Activated CD4-positive, alpha-beta T cell treated with anti-CD3 and anti-CD28 coated beads, Interleukin-2, amount 50 U/mL, for 4 hours (primary cell): ENCODE data around the gene TMEM80.

Experiments
- DNase-seq, 2 experiments: peaks; one replicate each; pipeline ENCODE4 v3.0.0-alpha.2; 2020

TMEM80 gene

GRCh38 chr11:702462-703461 lies 7.1 kb downstream of the TMEM80 start:
- DNase-seq, result no peak

DNA sequence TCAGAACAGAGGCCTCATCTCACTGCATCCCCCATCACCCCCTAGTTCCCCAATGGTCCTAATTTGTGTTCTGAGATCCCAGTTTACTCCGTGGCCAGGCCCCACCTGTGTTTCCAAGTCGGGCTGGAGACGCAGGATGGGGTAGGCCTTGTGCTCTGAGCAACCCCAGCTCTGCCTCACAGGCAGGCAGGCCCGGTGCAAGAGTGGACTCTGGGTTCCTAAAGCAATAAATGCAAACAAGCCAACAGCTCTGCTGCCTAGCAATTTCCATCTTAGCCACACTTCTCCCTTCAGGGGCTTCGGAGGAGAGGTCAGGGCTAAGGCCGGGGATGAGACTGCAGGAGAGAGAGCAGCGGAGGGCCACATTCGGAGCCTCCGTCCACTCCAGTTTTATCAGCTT lies 7.9 kb downstream of the TMEM80 start:
- no peak for DNase-seq

DNA sequence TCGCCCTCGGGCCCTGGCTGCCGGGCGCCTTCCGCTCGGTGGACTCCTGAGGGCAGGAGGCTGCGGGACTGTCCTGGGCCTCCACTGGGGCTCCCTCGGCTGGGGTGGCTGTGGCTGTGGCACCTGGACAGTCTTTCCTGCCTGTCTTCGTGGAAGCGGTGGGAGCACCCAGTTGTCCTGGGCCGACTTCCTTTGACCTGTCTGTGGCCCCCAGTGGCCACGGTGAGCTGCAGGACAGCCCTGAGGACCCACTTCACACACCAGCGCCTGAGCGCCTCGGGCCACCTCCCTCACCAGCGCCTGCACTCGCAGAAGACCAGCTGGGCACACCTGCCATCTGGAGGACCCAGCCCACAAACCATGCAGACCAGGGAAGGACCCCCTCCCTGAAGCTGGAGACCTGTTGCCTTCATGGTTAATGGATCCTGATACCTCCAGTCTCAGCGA lies 8.6 kb downstream of the TMEM80 start:
- DNase-seq, result no peak

GRCh38 chr11:704781-705645 lies 9.4 kb downstream of the TMEM80 start:
- DNase-seq, result no peak

- DNase-seq, result no peak
Observed at GRCh38 chr11:705646-706438, 10.2 kb downstream of the TMEM80 start, which contains the start of gene EPS8L2. EPS8L2 (plus strand) TSS chr11:706231; CDS start chr11:709408, 3,177 bp downstream.

DNA sequence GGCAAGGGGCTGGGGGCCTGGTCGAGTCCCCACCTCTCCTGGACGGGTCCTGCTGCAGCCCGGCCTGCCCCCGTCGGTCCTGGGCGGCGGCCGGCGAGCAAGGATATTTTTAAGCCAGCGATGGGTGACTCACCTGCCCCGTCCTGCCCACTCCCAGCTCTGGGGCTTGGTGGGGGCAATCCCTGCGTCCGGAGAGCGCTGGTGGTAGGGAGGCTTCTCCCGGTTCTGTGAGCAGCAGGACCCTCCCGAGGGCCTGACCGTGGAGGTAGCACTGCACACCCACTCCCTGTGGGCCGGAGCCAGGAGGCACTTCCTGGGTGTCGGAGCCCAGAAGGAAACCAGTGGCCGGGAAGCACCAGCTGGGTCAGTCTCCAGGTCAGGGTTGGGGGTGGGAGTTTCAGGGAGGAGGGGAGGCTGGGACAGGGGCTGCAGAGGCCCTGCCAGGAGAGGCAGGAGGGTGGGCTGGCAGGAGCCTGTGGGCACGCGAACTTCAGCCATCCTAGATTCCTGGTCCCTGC lies 10.9 kb downstream of the TMEM80 start:
- no peak for DNase-seq

DNA sequence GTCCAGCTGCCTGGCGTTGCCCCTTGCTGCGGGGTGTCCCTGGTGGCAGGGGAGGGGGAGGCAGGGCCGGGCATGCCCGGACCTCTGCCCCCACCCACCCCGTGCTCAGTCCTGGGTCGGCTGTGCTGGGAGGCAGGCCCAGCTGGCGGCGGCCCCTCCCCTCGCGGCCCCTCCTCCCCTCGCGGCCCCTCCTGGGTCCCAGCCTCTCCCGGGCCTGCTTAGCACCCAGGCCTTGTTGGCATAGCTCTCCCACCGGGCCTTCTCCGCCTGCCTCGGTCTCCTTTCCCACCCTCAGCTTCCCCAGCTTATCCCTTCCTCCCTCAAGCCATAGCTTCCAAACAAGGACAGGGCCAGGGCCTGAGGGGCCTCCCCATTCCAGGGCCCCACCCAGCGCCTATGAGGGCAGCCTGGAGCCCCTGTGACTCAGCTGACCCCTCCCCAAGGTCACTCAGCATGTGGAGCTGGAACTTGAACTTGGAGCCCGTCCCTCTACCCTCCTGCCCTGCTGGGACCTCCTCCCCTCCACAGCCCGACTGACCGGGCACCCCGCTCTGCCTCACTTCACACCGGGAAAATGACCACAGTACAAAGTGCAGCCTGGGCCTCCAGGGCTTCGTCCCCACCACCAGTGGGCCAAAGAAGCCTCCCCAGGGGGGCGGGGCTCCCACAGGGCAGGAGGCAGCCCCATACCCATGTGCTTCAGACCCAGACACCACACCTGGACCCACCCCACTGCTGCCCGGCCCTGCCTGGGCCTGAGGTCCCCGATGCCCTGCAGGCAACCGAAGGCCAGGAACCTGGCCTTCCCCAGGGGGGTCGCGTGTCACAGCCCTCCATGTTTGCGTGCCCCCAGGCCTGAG lies 11.6 kb downstream of the TMEM80 start:
- no peak for DNase-seq

- DNase-seq, result no peak
Observed at GRCh38 chr11:707817-708420, 12.3 kb downstream of the TMEM80 start.

DNA sequence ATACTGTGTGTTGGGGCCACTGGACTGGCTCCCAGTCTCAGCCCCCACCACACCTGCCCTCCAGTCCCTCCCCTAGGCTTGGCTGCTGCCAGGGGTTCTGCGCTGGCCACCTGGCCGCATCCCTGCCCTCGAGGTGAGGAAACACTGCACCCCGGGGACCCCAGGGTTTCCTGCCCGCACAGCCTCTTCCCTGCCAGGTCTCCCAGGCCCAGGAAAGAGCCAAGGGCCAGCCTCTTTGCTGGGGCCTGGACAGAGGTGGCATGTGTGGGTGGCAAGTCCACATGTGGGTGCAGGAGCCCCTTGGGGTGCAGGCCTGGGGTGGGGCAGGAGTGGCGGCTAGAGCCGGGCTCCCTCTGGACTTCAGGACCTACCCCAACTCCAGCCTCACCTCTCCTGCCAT lies 12.9 kb downstream of the TMEM80 start:
- DNase-seq, result no peak

- no peak for DNase-seq
Observed at GRCh38 chr11:709109-709997, 13.7 kb downstream of the TMEM80 start.

- DNase-seq, result no peak
Observed at GRCh38 chr11:714436-714835, 18.8 kb downstream of the TMEM80 start.

DNA sequence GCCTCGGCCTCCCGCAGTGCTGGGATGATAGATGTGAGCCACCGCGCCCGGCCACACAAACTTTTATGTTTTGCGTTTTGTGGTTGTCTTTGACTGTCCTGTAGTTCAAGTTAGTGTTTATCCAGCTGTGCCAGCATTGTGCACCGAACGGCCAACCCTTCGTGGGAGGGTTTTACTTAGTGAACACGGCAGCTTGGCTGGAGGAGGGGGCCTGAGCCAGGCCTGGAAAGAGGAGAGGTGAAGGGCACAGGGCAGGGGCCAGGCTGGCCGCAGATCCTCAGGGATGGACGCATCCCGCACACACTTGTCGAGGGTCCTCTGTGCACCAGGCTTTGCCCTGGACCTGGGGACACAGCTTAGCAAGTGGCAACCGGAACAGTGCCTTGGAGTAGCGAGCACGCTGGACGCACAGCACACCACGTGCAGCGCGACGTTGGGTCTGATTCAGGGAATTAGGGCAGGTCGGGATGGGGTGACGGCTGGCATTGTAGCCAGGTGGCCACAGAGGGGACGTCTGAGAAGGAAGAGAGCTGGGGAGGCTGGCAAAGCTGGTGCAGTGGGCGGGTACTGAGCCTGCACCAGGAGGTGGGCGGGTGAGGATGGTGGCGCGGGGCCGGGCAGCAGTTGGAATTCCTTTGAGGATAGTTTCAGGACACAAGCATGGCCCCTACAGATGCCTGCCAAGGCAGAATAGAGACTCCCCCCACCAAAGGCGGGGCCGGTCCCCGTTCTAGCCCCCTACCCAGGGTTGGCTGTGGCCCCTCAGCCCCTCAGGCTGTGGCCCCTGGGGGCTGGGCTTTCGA lies 23.8 kb downstream of the TMEM80 start:
- DNase-seq, result no peak

DNA sequence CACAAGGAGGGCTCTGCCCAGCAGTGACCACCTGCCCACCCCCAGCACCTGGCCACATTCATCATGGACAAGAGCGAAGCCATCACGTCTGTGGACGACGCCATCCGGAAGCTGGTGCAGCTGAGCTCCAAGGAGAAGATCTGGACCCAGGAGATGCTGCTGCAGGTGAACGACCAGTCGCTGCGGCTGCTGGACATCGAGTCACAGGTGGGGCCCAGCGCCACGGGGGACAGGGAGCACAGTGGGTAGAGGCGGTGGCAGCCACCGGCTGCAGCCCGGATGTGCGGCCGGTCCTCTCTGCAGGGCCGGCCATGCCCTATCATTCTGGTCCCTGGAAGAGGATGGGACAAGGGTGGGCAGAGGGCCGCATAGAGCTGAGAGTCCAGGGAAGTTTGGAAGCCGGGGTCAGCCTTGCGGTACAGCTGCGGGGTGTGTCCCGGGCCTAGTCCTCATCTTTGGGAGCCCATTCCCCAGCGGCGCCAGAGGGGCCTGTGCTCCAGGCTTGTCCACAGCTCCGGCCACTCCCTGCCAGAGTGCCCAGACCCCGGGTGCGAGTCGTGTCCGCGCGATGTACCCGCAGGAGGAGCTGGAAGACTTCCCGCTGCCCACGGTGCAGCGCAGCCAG lies 24.5 kb downstream of the TMEM80 start:
- DNase-seq, result no peak

DNA sequence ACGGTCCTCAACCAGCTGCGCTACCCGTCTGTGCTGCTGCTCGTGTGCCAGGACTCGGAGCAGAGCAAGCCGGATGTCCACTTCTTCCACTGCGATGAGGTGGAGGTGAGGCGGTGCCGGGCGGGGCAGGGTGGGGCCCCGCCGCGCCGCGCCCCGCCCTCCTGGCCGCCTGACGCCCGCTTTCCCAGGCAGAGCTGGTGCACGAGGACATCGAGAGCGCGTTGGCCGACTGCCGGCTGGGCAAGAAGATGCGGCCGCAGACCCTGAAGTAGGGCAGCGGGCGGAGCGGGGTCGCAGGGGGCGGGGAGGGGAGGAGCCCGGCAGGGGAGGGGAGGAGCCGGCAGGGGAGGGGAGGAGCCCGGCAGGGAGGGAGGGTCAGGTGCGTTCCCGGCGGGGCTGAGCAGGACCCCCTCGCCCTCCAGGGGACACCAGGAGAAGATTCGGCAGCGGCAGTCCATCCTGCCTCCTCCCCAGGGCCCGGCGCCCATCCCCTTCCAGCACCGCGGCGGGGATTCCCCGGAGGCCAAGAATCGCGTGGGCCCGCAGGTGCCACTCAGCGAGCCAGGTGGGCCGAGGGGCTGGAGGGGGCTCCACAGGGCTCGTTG lies 25.1 kb downstream of the TMEM80 start:
- DNase-seq, result peak; percentile 42 to 47

GRCh38 chr11:721247-721740 lies 25.7 kb downstream of the TMEM80 start:
- no peak for DNase-seq

- peak; percentile 45 to 51 for DNase-seq
Observed at GRCh38 chr11:721741-722345, 26.2 kb downstream of the TMEM80 start.

- DNase-seq, result no peak
Observed at GRCh38 chr11:722346-722811, 26.8 kb downstream of the TMEM80 start.
